K562 (cell line): Measurements from ENCODE around the gene FAM83D. TPM values are rescaled to one million over a fixed set of nuclear protein-coding genes. Genes with fewer than 3 reads are reported as not detected.
A peak's percentile ranks its signal among the peaks of the same experiment; 100 is the strongest.

ENCODE experiments used
- CREB3 ChIP-seq: fragments of 450-650 bp; conservative IDR thresholded peaks from 2 replicates; pipeline ENCODE4 v1.6.1; 2016; ENCODE audit warnings: missing genetic modification characterization, low read depth, mild to moderate bottlenecking, missing compliant biosample characterization, moderate library complexity
- KAT8 ChIP-seq: fragments of 450-650 bp; IDR thresholded peaks from 2 replicates; pipeline ENCODE4 v1.6.1; 2016; ENCODE audit warnings: low read depth, mild to moderate bottlenecking
- MTA3 ChIP-seq: fragments of 450-650 bp; formaldehyde crosslinking; IDR thresholded peaks from 2 replicates; pipeline ENCODE4 v1.6.1; 2017; ENCODE audit warnings: mild to moderate bottlenecking, borderline replicate concordance
- RBM17 ChIP-seq: fragments of 200-400 bp; formaldehyde crosslinking; IDR thresholded peaks from 2 replicates; pipeline ENCODE4 v1.6.1; 2017; ENCODE audit warnings: low read depth, mild to moderate bottlenecking, low read length, borderline replicate concordance
- UBTF ChIP-seq, 2 experiments: IDR thresholded peaks; 2 replicates each; pipeline ENCODE4 v1.6.1; 2012; ENCODE audit warnings: improper control_type of control experiment in 2 of 2, low read depth in 2 of 2, low read length in 2 of 2, borderline replicate concordance in 1 of 2
- ZBED1 ChIP-seq: IDR thresholded peaks from 2 replicates; pipeline ENCODE4 v1.6.1; 2014
- ZC3H11A ChIP-seq: IDR thresholded peaks from 2 replicates; pipeline ENCODE4 v1.6.1; 2012; ENCODE audit warnings: low read depth, low read length, improper control_type of control experiment
- ZFPM2 ChIP-seq: fragments of 250-450 bp; sonication (Bioruptor Pico); IDR thresholded peaks from 2 replicates; pipeline ENCODE4 v1.5.1; 2022; ENCODE audit warnings: mild to moderate bottlenecking
- ZNF431 ChIP-seq: sonication (generic); formaldehyde crosslinking; IDR thresholded peaks from 2 replicates; pipeline ENCODE4 v1.8.0; 2022; ENCODE audit warnings: mild to moderate bottlenecking, missing genetic modification reagents
- polyA plus RNA-seq, 8 experiments: library from polyadenylated mRNA; depleted of rRNA in 4 of 8; stranded (reverse) in 5 of 8; unstranded in 3 of 8; fragments of >200 nt; fragmentation: Nextera tagmentation in 2 of 8; fragmentation: Illumina TruSeq in 1 of 8; extraction: Ambion mirVana in 2 of 8; extraction: Trizol in 1 of 8; gene quantifications; 2 replicates each; pipeline versions ENCODE4 v1.2.1 to v1.2.3, GENCODE V29; 2011 to 2014; ENCODE audit warnings: inconsistent platforms in 1 of 8, missing spikeins in 1 of 8
- total RNA-seq, 7 experiments: library from RNA; depleted of rRNA in 6 of 7; stranded (reverse); fragments of >200 nt in 6 of 7; fragmentation: Illumina TruSeq in 2 of 7; extraction: Trizol in 2 of 7; gene quantifications; 2 replicates each; pipeline versions ENCODE4 v1.2.1 to v1.2.3, GENCODE V29; 2011 to 2021; ENCODE audit warnings: low replicate concordance in 1 of 7
- TF ChIP-seq, protein P1 (sequence below): fragments of 250-450 bp; sonication (Bioruptor Pico); IDR thresholded peaks from 2 replicates; pipeline ENCODE4 v1.8.0; 2021; ENCODE audit warnings: borderline replicate concordance, mild to moderate bottlenecking, moderate library complexity; ENCODE audit not compliant: poor library complexity, severe bottlenecking
- TF ChIP-seq, protein P2 (sequence below): fragments of 250-450 bp; sonication (Bioruptor Pico); IDR thresholded peaks from 2 replicates; pipeline ENCODE4 v1.5.0; 2021
- TF ChIP-seq, protein P3 (sequence below), 2 experiments: fragments of 450-650 bp; formaldehyde crosslinking in 1 of 2; IDR thresholded peaks; 2 replicates each; pipeline versions ENCODE4 v1.4.0 to v1.6.1; 2014 to 2020; ENCODE audit warnings: mild to moderate bottlenecking in 2 of 2, borderline replicate concordance in 1 of 2, low read depth in 1 of 2

Gene FAM83D
- total and polyA plus RNA-seq, 9 of the 15 experiments (the other 6 are each of a cell fraction or from before 2014, with no cell fraction given): 8.2 to 66.1 (median 43.5) TPM

- no peak for TF ChIP-seq ZC3H11A
- TF ChIP-seq, protein P1, sequence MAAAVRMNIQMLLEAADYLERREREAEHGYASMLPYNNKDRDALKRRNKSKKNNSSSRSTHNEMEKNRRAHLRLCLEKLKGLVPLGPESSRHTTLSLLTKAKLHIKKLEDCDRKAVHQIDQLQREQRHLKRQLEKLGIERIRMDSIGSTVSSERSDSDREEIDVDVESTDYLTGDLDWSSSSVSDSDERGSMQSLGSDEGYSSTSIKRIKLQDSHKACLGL: peak; percentile 61
- no peak for TF ChIP-seq RBM17
- TF ChIP-seq KAT8: no peak
- TF ChIP-seq, protein P2, sequence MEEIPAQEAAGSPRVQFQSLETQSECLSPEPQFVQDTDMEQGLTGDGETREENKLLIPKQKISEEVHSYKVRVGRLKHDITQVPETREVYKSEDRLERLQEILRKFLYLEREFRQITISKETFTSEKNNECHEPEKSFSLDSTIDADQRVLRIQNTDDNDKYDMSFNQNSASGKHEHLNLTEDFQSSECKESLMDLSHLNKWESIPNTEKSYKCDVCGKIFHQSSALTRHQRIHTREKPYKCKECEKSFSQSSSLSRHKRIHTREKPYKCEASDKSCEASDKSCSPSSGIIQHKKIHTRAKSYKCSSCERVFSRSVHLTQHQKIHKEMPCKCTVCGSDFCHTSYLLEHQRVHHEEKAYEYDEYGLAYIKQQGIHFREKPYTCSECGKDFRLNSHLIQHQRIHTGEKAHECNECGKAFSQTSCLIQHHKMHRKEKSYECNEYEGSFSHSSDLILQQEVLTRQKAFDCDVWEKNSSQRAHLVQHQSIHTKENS (CRISPR knock-in tag): no peak
- TF ChIP-seq, protein P3, sequence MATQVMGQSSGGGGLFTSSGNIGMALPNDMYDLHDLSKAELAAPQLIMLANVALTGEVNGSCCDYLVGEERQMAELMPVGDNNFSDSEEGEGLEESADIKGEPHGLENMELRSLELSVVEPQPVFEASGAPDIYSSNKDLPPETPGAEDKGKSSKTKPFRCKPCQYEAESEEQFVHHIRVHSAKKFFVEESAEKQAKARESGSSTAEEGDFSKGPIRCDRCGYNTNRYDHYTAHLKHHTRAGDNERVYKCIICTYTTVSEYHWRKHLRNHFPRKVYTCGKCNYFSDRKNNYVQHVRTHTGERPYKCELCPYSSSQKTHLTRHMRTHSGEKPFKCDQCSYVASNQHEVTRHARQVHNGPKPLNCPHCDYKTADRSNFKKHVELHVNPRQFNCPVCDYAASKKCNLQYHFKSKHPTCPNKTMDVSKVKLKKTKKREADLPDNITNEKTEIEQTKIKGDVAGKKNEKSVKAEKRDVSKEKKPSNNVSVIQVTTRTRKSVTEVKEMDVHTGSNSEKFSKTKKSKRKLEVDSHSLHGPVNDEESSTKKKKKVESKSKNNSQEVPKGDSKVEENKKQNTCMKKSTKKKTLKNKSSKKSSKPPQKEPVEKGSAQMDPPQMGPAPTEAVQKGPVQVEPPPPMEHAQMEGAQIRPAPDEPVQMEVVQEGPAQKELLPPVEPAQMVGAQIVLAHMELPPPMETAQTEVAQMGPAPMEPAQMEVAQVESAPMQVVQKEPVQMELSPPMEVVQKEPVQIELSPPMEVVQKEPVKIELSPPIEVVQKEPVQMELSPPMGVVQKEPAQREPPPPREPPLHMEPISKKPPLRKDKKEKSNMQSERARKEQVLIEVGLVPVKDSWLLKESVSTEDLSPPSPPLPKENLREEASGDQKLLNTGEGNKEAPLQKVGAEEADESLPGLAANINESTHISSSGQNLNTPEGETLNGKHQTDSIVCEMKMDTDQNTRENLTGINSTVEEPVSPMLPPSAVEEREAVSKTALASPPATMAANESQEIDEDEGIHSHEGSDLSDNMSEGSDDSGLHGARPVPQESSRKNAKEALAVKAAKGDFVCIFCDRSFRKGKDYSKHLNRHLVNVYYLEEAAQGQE (IDR thresholded peaks at IDR 0.05; ENCODE audit: borderline replicate concordance): peak; percentile 97
- TF ChIP-seq, protein P3 (CRISPR knock-in tag; IDR thresholded peaks at IDR 0.05; ENCODE audit: low read depth): peak; percentile 4; the same call in 1 of the 2 replicates
- no peak for TF ChIP-seq ZFPM2
- TF ChIP-seq UBTF (IDR thresholded peaks at IDR 0.05; ENCODE audit: borderline replicate concordance in 1 of 2, low read depth in 2 of 2, low read length in 2 of 2): 0 out of 4 replicates have a peak, but pooled peaks of 1 of the 2 experiments have one; percentile 44
- no peak for TF ChIP-seq CREB3 (tag)
- peak; percentile 56; the same call in 1 of the 2 replicates for TF ChIP-seq ZNF431 (CRISPR knock-in tag)
- no peak for TF ChIP-seq ZBED1
- peak; percentile 41; the same call in 1 of the 2 replicates for TF ChIP-seq MTA3
These were observed 36.1 kb downstream of the FAM83D start, which contains the start of gene DHX35 (continued) for GRCh38 chr20:38962044-38962927.
